Caco-2 (cell line): ENCODE measurements around the gene MINDY4B. TPM values are rescaled to one million over a fixed set of nuclear protein-coding genes. Genes with fewer than 3 reads are reported as not detected.

ENCODE experiments used
- BruUV-seq: library from RNA; stranded (reverse); fragments of 400-500 nt; replicated peaks from 2 replicates; lab custom pipeline; 2021; lab: Mats Ljungman, UMichigan
- CTCF ChIA-PET: fragments of 300-600 bp; sonication (Branson Sonifier 250); formaldehyde crosslinking; loops from one replicate; lab custom pipeline; 2022; ENCODE audit warnings: antibody characterized with exemption; lab: Charles Lee
- POLR2A ChIA-PET: fragments of 300-600 bp; sonication (Branson Sonifier 250); formaldehyde crosslinking; loops from one replicate; lab custom pipeline; 2022; ENCODE audit warnings: antibody characterized with exemption; lab: Charles Lee
- DNase-seq, 2 experiments: peaks; one replicate each; pipeline versions ENCODE4 v3.0.0 to v3.0.0-alpha.2; 2020 to 2022
- H3K27me3 ChIP-seq: replicated peaks from 2 replicates; pipeline ENCODE4 v1.6.0; 2011; ENCODE audit warnings: low read length; ENCODE audit not compliant: control insufficient read depth, insufficient read depth
- H3K36me3 ChIP-seq: 2 replicates; pipeline ENCODE4 v1.5.1; 2011; ENCODE audit warnings: low read length; ENCODE audit not compliant: control insufficient read depth, insufficient read depth
- H3K4me1 ChIP-seq: fragments of 250-450 bp; sonication (Bioruptor Pico); 2 replicates; pipeline ENCODE4 v1.5.1; 2020; ENCODE audit warnings: mild to moderate bottlenecking
- H3K4me3 ChIP-seq: 2 replicates; pipeline ENCODE4 v1.5.1; 2011; ENCODE audit warnings: low read depth, mild to moderate bottlenecking, control low read depth, low read length
- H3K9me3 ChIP-seq: fragments of 250-450 bp; sonication (Bioruptor Pico); 2 replicates; pipeline ENCODE4 v1.5.1; 2020; ENCODE audit warnings: mild to moderate bottlenecking, moderate library complexity
- H3K27ac Mint-ChIP-seq: one replicate; pipeline ENCODE4 v1.8.0; 2022; ENCODE audit warnings: mixed read lengths; ENCODE audit not compliant: unreplicated experiment
- H3K27me3 Mint-ChIP-seq: one replicate; pipeline ENCODE4 v1.8.0; 2022; ENCODE audit warnings: mixed read lengths; ENCODE audit not compliant: insufficient read depth, unreplicated experiment
- H3K36me3 Mint-ChIP-seq: one replicate; pipeline ENCODE4 v1.8.0; 2022; ENCODE audit warnings: mild to moderate bottlenecking, mixed read lengths; ENCODE audit not compliant: insufficient read depth, unreplicated experiment
- H3K4me1 Mint-ChIP-seq: one replicate; pipeline ENCODE4 v1.8.0; 2022; ENCODE audit warnings: low read depth, mixed read lengths; ENCODE audit not compliant: unreplicated experiment
- H3K4me3 Mint-ChIP-seq: one replicate; pipeline ENCODE4 v1.8.0; 2022; ENCODE audit warnings: mild to moderate bottlenecking, moderate library complexity, mixed read lengths; ENCODE audit not compliant: unreplicated experiment
- H3K9me3 Mint-ChIP-seq: one replicate; pipeline ENCODE4 v1.8.0; 2022; ENCODE audit warnings: mixed read lengths; ENCODE audit not compliant: unreplicated experiment
- CTCF ChIP-seq, 2 experiments: fragments of 200-600 bp in 1 of 2; IDR thresholded peaks; 1 replicate in 1 of 2; 2 replicates in 1 of 2; pipeline versions ENCODE4 v1.5.1 to v1.8.0; 2011 to 2022; ENCODE audit warnings: antibody characterized with exemption in 1 of 2, control low read depth in 1 of 2, inconsistent platforms in 1 of 2, low read depth in 1 of 2, low read length in 1 of 2, mild to moderate bottlenecking in 1 of 2, moderate library complexity in 1 of 2; ENCODE audit not compliant: insufficient read depth in 1 of 2, severe bottlenecking in 1 of 2, unreplicated experiment in 1 of 2
- intact Hi-C: fragments of 100-400 bp; cut with micrococcal nuclease; formaldehyde crosslinking; loops from one replicate; pipeline ENCODE4 v1.10.0; 2022; ENCODE audit not compliant: unreplicated experiment
- total RNA-seq: library from RNA; stranded (reverse); gene quantifications from 2 replicates; pipeline ENCODE4 v1.2.3, GENCODE V29; 2022

Gene MINDY4B
- total RNA-seq, 1 experiment from 2014 or later: not detected

- peaks cover 33% of the 10 kb centered on the region for H3K27me3 Mint-ChIP-seq
- no peak for TF ChIP-seq CTCF (IDR thresholded peaks at IDR 0.05; ENCODE audit: insufficient read depth in 1 of 2, low read depth in 1 of 2, low read length in 1 of 2, severe bottlenecking in 1 of 2, unreplicated experiment in 1 of 2)
Observed at GRCh38 chr3:150901793-150902192, 3.4 kb downstream of the MINDY4B start.

GRCh38 chr3:150899141-150899540, 6.1 kb downstream of the MINDY4B start:
- Mint-ChIP-seq H3K36me3 (no peaks in the 10 kb centered on the region), H3K27ac (no peak overlapping the region), H3K27me3 (peaks cover 40% of the 10 kb centered on the region), H3K4me1 (no peaks in the 10 kb centered on the region), H3K4me3 (no peak overlapping the region), H3K9me3 (no peaks in the 10 kb centered on the region)
- no TSS peak for BruUV-seq
- no peaks in the 10 kb centered on the region for H3K36me3 ChIP-seq
- POLR2A ChIA-PET: no interaction called here
- no peaks in the 10 kb centered on the region for H3K9me3 ChIP-seq
- CTCF ChIA-PET: no interaction called here
- TF ChIP-seq CTCF (IDR thresholded peaks at IDR 0.05; ENCODE audit: insufficient read depth in 1 of 2, low read depth in 1 of 2, low read length in 1 of 2, severe bottlenecking in 1 of 2, unreplicated experiment in 1 of 2): no peak
- intact Hi-C loops: no loop called here
- H3K4me1 ChIP-seq: no peaks in the 10 kb centered on the region
- H3K4me3 ChIP-seq: no peak overlapping the region
- H3K27me3 ChIP-seq: no peaks in the 10 kb centered on the region
- no peak for DNase-seq

More at GRCh38 chr3:150901793-150902192, 3.4 kb downstream of the MINDY4B start:
- Histone ChIP-seq H3K27me3 (no peaks in the 10 kb centered on the region), H3K36me3 (no peaks in the 10 kb centered on the region), H3K4me3 (no peak overlapping the region), H3K9me3 (no peaks in the 10 kb centered on the region), H3K4me1 (no peaks in the 10 kb centered on the region)
- no peaks in the 10 kb centered on the region for H3K9me3 Mint-ChIP-seq
- H3K27ac Mint-ChIP-seq: no peak overlapping the region
- CTCF ChIA-PET: no interaction called here
- no peaks in the 10 kb centered on the region for H3K4me1 Mint-ChIP-seq
- no peaks in the 10 kb centered on the region for H3K36me3 Mint-ChIP-seq
- no TSS peak for BruUV-seq
- POLR2A ChIA-PET: no interaction called here
- no peak overlapping the region for H3K4me3 Mint-ChIP-seq
- intact Hi-C loops: no loop called here
- no peak for DNase-seq

GRCh38 chr3:150898046-150898754, 7.0 kb downstream of the MINDY4B start:
- Mint-ChIP-seq H3K36me3 (no peaks in the 10 kb centered on the region), H3K27ac (no peak overlapping the region), H3K27me3 (peaks cover 38% of the 10 kb centered on the region), H3K4me1 (no peaks in the 10 kb centered on the region), H3K4me3 (no peak overlapping the region), H3K9me3 (no peaks in the 10 kb centered on the region)
- CTCF ChIA-PET: no interaction called here
- BruUV-seq: no TSS peak
- no peak for TF ChIP-seq CTCF (IDR thresholded peaks at IDR 0.05; ENCODE audit: insufficient read depth in 1 of 2, low read depth in 1 of 2, low read length in 1 of 2, severe bottlenecking in 1 of 2, unreplicated experiment in 1 of 2)
- POLR2A ChIA-PET: no interaction called here
- no peaks in the 10 kb centered on the region for H3K4me1 ChIP-seq
- intact Hi-C loops: no loop called here
- no peaks in the 10 kb centered on the region for H3K9me3 ChIP-seq
- DNase-seq: no peak
- no peaks in the 10 kb centered on the region for H3K27me3 ChIP-seq
- no peaks in the 10 kb centered on the region for H3K36me3 ChIP-seq
- no peak overlapping the region for H3K4me3 ChIP-seq
